WTC11 (cell line): Measurements from ENCODE around the gene CHD9. TPM values are rescaled to one million over a fixed set of nuclear protein-coding genes. Genes with fewer than 3 reads are reported as not detected.

ENCODE experiments used
- ATAC-seq: fragments of 200-7000 bp; cut with Tn5 transposase; 2 replicates; pipeline ENCODE4 v1.10.0; 2021; ENCODE audit warnings: mild to moderate bottlenecking, moderate library complexity
- CTCF ChIA-PET: fragments of 300-600 bp; sonication (Branson Sonifier 250); formaldehyde crosslinking; loops from one replicate; lab custom pipeline; 2021; ENCODE audit warnings: antibody characterized with exemption; lab: Charles Lee
- POLR2A ChIA-PET: fragments of 350-600 bp; sonication (Branson Sonifier 250); formaldehyde crosslinking; loops from one replicate; lab custom pipeline; 2021; ENCODE audit warnings: antibody characterized with exemption; lab: Charles Lee
- DNase-seq: peaks from one replicate; pipeline ENCODE4 v3.0.0; 2021; ENCODE audit warnings: low spot score
- H3K27ac Mint-ChIP-seq: 2 replicates; pipeline ENCODE4 v1.8.0; 2021; ENCODE audit warnings: mixed read lengths
- H3K27me3 Mint-ChIP-seq: 2 replicates; pipeline ENCODE4 v1.8.0; 2021; ENCODE audit warnings: low read depth, mild to moderate bottlenecking, moderate library complexity, mixed read lengths
- H3K36me3 Mint-ChIP-seq: 2 replicates; pipeline ENCODE4 v1.8.0; 2021; ENCODE audit warnings: mixed read lengths
- H3K4me1 Mint-ChIP-seq: 2 replicates; pipeline ENCODE4 v1.8.0; 2022; ENCODE audit warnings: mixed read lengths
- H3K4me3 Mint-ChIP-seq: 2 replicates; pipeline ENCODE4 v1.8.0; 2021; ENCODE audit warnings: mild to moderate bottlenecking, moderate library complexity, mixed read lengths
- H3K9me3 Mint-ChIP-seq: 2 replicates; pipeline ENCODE4 v1.8.0; 2021; ENCODE audit warnings: mixed read lengths
- AR ChIP-seq: fragments of 250-450 bp; sonication (Bioruptor Pico); IDR thresholded peaks from 2 replicates; pipeline ENCODE4 v1.9.0; 2021; ENCODE audit warnings: mild to moderate bottlenecking
- ATF1 ChIP-seq: sonication (generic); formaldehyde crosslinking; IDR thresholded peaks from 2 replicates; pipeline ENCODE4 v1.8.1; 2023; ENCODE audit warnings: mild to moderate bottlenecking, moderate library complexity, missing genetic modification reagents
- ATF2 ChIP-seq: sonication (generic); formaldehyde crosslinking; IDR thresholded peaks from 2 replicates; pipeline ENCODE4 v1.8.1; 2022; ENCODE audit warnings: low read depth, missing genetic modification reagents, borderline replicate concordance
- CDX4 ChIP-seq: fragments of 250-450 bp; sonication (Bioruptor Pico); IDR thresholded peaks from 2 replicates; pipeline ENCODE4 v1.9.0; 2021; ENCODE audit warnings: moderate library complexity, mild to moderate bottlenecking, inconsistent platforms, borderline replicate concordance
- EMX1 ChIP-seq: fragments of 250-450 bp; sonication (Bioruptor Pico); IDR thresholded peaks from 2 replicates; pipeline ENCODE4 v1.8.0; 2021; ENCODE audit warnings: mild to moderate bottlenecking
- NFYB ChIP-seq: sonication (generic); formaldehyde crosslinking; conservative IDR thresholded peaks from 2 replicates; pipeline ENCODE4 v1.8.0; 2022; ENCODE audit warnings: low read depth, missing genetic modification reagents
- PRRX2 ChIP-seq: fragments of 250-450 bp; sonication (Bioruptor Pico); IDR thresholded peaks from 2 replicates; pipeline ENCODE4 v1.8.0; 2021; ENCODE audit warnings: mild to moderate bottlenecking
- SMAD3 ChIP-seq: sonication (generic); formaldehyde crosslinking; IDR thresholded peaks from 2 replicates; pipeline ENCODE4 v1.8.0; 2022; ENCODE audit warnings: missing genetic modification reagents, mild to moderate bottlenecking, borderline replicate concordance
- STAT6 ChIP-seq: sonication (generic); formaldehyde crosslinking; conservative IDR thresholded peaks from 2 replicates; pipeline ENCODE4 v1.8.1; 2023; ENCODE audit warnings: mild to moderate bottlenecking, low read depth, missing genetic modification reagents, moderate library complexity
- TEAD4 ChIP-seq: sonication (generic); formaldehyde crosslinking; IDR thresholded peaks from 2 replicates; pipeline ENCODE4 v1.8.0; 2022; ENCODE audit warnings: mild to moderate bottlenecking, missing genetic modification reagents
- TP53 ChIP-seq: sonication (generic); formaldehyde crosslinking; IDR thresholded peaks from 2 replicates; pipeline ENCODE4 v1.8.1; 2023; ENCODE audit warnings: mild to moderate bottlenecking, missing genetic modification reagents
- USF1 ChIP-seq: sonication (generic); formaldehyde crosslinking; IDR thresholded peaks from 2 replicates; pipeline ENCODE4 v1.8.0; 2022; ENCODE audit warnings: mild to moderate bottlenecking, missing genetic modification reagents
- ZBTB21 ChIP-seq: sonication (generic); formaldehyde crosslinking; IDR thresholded peaks from 2 replicates; pipeline ENCODE4 v1.8.1; 2023; ENCODE audit warnings: mild to moderate bottlenecking, missing genetic modification reagents, borderline replicate concordance
- ZNF396 ChIP-seq: fragments of 250-450 bp; sonication (Bioruptor Pico); IDR thresholded peaks from 2 replicates; pipeline ENCODE4 v1.8.0; 2021; ENCODE audit warnings: mild to moderate bottlenecking, moderate library complexity, borderline replicate concordance
- ZNF532 ChIP-seq: fragments of 250-450 bp; sonication (Bioruptor Pico); IDR thresholded peaks from 2 replicates; pipeline ENCODE4 v1.9.0; 2021; ENCODE audit warnings: mild to moderate bottlenecking, borderline replicate concordance
- total RNA-seq: library from RNA; stranded (reverse); gene quantifications from 3 replicates; pipeline ENCODE4 v1.2.3, GENCODE V29; 2021

CHD9 gene
- total RNA-seq, 1 experiment from 2014 or later, result 31.3 TPM

- TF ChIP-seq ZBTB21 (CRISPR knock-in tag), result no peak
- no peak for TF ChIP-seq USF1 (CRISPR knock-in tag)
Observed at GRCh38 chr16:53374800-53375199, 320.0 kb downstream of the CHD9 start (continued).

GRCh38 chr16:53378138-53378537 lies 323.3 kb downstream of the CHD9 start:
- H3K27me3 Mint-ChIP-seq, result peaks cover 6% of the 10 kb centered on the region
- DNase-seq (no peak), ATAC-seq (no peak)
- TF ChIP-seq ZNF396 (CRISPR knock-in tag) (no peak), ZNF532 (CRISPR knock-in tag) (no peak), EMX1 (CRISPR knock-in tag) (no peak), ATF1 (CRISPR knock-in tag) (no peak), TP53 (CRISPR knock-in tag) (no peak), AR (CRISPR knock-in tag) (no peak), NFYB (CRISPR knock-in tag) (no peak), PRRX2 (CRISPR knock-in tag) (no peak), STAT6 (no peak), ATF2 (CRISPR knock-in tag) (no peak), TEAD4 (CRISPR knock-in tag) (no peak), CDX4 (no peak), SMAD3 (CRISPR knock-in tag) (no peak)
- no peak overlapping the region for H3K27ac Mint-ChIP-seq
- ChIA-PET POLR2A (no interaction called here), CTCF (no interaction called here)
- H3K9me3 Mint-ChIP-seq, result peaks cover 40% of the 10 kb centered on the region
- peaks cover 17% of the 10 kb centered on the region for H3K36me3 Mint-ChIP-seq
- no peak overlapping the region for H3K4me3 Mint-ChIP-seq
- H3K4me1 Mint-ChIP-seq, result peaks cover 6% of the 10 kb centered on the region

Other genes starting within 250 kb of the CHD9 start
- gene CHD9NB, start 2.1 kb upstream of the CHD9 start, total RNA-seq, result 2.9 to 3.5 TPM (median 3.0 TPM) in 3 replicates